ENCODE results near the gene SGIP1.
A peak's percentile ranks its signal among the peaks of the same experiment; 100 is the strongest.

SGIP1 gene

DNA sequence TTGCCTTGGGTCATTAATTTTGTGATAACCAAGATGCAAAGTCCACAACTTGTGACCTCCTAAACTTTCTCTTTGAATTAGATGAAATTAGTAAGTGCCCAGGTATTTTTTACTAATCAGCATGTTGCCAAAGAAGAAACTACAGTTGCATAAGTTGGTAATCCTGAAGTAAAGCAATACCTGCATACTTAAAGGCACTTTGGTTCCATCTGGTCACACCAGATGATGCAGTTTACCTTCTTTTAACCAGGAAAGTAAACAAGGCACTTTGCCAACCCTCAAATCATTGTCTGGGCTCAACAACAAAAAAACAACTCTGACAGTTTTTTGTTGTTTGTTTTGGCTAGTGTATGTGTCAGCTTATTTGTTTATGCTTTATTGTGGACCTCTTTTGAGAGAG lies 162.8 kb downstream of the SGIP1 start:
- TF ChIP-seq FOXM1 (IDR thresholded peaks at IDR 0.05; ENCODE audit: borderline replicate concordance, low read depth) (no peak), NFIC (IDR thresholded peaks at IDR 0.05) (no peak), CREB1 (IDR thresholded peaks at IDR 0.05; ENCODE audit: low read depth) (no peak)
- TF ChIP-seq, protein P1, sequence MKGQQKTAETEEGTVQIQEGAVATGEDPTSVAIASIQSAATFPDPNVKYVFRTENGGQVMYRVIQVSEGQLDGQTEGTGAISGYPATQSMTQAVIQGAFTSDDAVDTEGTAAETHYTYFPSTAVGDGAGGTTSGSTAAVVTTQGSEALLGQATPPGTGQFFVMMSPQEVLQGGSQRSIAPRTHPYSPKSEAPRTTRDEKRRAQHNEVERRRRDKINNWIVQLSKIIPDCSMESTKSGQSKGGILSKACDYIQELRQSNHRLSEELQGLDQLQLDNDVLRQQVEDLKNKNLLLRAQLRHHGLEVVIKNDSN (IDR thresholded peaks at IDR 0.05), result no peak

DNA sequence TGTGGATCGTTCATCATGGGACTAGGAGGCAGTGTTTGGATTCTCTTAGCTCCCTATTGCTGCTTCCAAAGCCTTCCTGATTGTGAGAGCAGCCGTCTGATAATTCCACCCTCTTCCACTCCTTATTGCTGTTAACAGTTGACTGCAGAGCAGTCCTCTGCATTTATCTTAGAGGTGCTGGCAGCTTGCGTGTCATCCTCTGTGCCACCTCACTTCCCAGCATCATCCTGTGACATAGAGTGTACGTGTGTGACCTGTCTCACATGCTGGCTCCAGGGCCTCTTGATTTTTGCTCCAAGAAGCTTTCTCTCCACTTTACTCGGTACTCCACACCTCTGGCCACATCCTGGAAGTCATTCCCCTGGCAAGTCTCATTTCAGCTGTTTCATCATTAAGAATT lies 165.3 kb downstream of the SGIP1 start:
- TF ChIP-seq TEAD4 (IDR thresholded peaks at IDR 0.05), result no peak
- TF ChIP-seq NFIC (IDR thresholded peaks at IDR 0.05), result no peak
- TF ChIP-seq TCF12 (IDR thresholded peaks at IDR 0.05; ENCODE audit: low read depth), result no peak
- TF ChIP-seq CREB1 (IDR thresholded peaks at IDR 0.05; ENCODE audit: low read depth), result no peak
- TF ChIP-seq CEBPB (IDR thresholded peaks at IDR 0.05), result no peak
- TF ChIP-seq RAD21 (IDR thresholded peaks at IDR 0.05; ENCODE audit: low read depth), result no peak
- no peak for TF ChIP-seq YY1 (IDR thresholded peaks at IDR 0.05; ENCODE audit: low read depth)
- no peak for TF ChIP-seq TAF1 (IDR thresholded peaks at IDR 0.05; ENCODE audit: low read depth)
- TF ChIP-seq, protein P1 (IDR thresholded peaks at IDR 0.05), result no peak
- no peak for TF ChIP-seq EGR1 (IDR thresholded peaks at IDR 0.05)
- no peak for TF ChIP-seq EP300 (IDR thresholded peaks at IDR 0.05; ENCODE audit: borderline replicate concordance)

GRCh38 chr1:66704177-66704875 lies 170.4 kb downstream of the SGIP1 start:
- TF ChIP-seq RAD21 (IDR thresholded peaks at IDR 0.05; ENCODE audit: low read depth) (no peak), TEAD4 (IDR thresholded peaks at IDR 0.05) (no peak), ZBTB7A (IDR thresholded peaks at IDR 0.05; ENCODE audit: low read depth) (no peak), NFIC (IDR thresholded peaks at IDR 0.05) (no peak), TAF1 (IDR thresholded peaks at IDR 0.05; ENCODE audit: low read depth) (no peak), CREB1 (IDR thresholded peaks at IDR 0.05; ENCODE audit: low read depth) (no peak)
- TF ChIP-seq, protein P1 (IDR thresholded peaks at IDR 0.05), result no peak

DNA sequence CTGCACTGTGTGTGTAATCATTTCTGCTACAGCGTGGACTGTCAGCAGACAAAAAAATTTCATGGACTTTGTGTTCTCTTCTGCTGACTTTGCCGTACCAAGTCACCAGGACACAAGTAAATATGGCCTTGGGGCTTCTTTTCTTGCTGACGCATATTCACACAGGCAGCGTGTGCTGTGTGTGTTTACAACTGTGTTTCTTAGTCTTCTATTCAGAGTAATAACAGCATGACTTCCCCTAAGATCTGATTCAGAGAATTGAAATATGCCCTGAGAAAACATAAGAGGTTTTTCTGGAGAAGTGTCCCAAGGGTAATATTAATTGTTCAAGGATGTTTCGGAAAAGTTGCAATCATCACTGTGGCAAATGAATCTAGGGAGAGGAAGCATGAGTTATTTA lies 171.2 kb downstream of the SGIP1 start:
- TF ChIP-seq RAD21 (IDR thresholded peaks at IDR 0.05; ENCODE audit: low read depth), result no peak
- TF ChIP-seq EGR1 (IDR thresholded peaks at IDR 0.05), result no peak
- TF ChIP-seq CREB1 (IDR thresholded peaks at IDR 0.05; ENCODE audit: low read depth), result no peak

DNA sequence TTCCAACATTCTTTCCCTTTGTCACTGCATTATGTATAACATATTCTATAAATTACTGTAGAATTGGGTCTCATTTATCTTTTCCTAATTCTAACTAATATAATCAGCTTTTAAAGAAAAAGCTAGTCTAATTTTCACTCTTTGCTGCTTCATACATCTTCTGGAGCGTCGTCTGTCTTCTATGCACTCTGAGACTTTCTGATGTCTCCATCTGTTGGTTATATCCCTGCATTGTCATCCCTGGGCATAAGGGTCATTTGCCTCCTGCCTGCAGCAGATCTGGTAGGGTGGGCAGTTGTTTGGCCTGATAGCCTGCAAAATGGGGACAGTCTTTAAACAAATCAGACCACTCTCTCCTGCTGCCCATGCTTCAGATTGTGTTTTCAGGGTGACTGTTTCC lies 177.5 kb downstream of the SGIP1 start:
- TF ChIP-seq MAX (IDR thresholded peaks at IDR 0.05) (no peak), RAD21 (IDR thresholded peaks at IDR 0.05; ENCODE audit: low read depth) (peak; percentile 29)

GRCh38 chr1:66712839-66713238 lies 178.9 kb downstream of the SGIP1 start:
- TF ChIP-seq TCF12 (IDR thresholded peaks at IDR 0.05; ENCODE audit: low read depth) (no peak), FOXM1 (IDR thresholded peaks at IDR 0.05; ENCODE audit: borderline replicate concordance, low read depth) (no peak), CEBPB (IDR thresholded peaks at IDR 0.05) (no peak), EGR1 (IDR thresholded peaks at IDR 0.05) (no peak), REST (IDR thresholded peaks at IDR 0.05; ENCODE audit: low read depth) (no peak), YY1 (IDR thresholded peaks at IDR 0.05; ENCODE audit: low read depth) (no peak), NFIC (IDR thresholded peaks at IDR 0.05) (no peak), MAX (IDR thresholded peaks at IDR 0.05) (no peak)
- TF ChIP-seq, protein P1 (IDR thresholded peaks at IDR 0.05), result no peak

DNA sequence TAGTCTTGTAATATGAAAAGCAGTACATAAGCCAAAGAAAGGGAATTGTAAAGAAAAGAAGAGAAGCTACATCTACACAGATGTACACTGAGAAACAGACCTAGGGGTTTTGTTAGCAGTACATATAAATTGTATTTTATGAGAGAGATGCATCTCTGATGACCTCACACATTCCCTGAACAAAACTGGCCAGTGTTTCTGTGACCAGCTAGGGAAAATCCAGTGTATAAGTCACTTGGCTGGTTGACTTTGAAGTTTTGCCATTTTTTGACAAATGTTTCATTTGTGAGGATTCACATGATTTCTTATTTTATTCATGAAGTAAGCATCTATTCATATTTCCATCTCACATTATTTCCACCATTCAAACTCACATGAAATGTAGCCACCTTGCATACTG lies 190.0 kb downstream of the SGIP1 start:
- TF ChIP-seq REST (IDR thresholded peaks at IDR 0.05; ENCODE audit: low read depth), result no peak
- no peak for TF ChIP-seq TCF12 (IDR thresholded peaks at IDR 0.05; ENCODE audit: low read depth)
- no peak for TF ChIP-seq CREB1 (IDR thresholded peaks at IDR 0.05; ENCODE audit: low read depth)
- TF ChIP-seq CEBPB (IDR thresholded peaks at IDR 0.05), result no peak
- TF ChIP-seq NFIC (IDR thresholded peaks at IDR 0.05), result no peak
- no peak for TF ChIP-seq ZBTB7A (IDR thresholded peaks at IDR 0.05; ENCODE audit: low read depth)
- TF ChIP-seq MAX (IDR thresholded peaks at IDR 0.05), result no peak
- no peak for TF ChIP-seq EGR1 (IDR thresholded peaks at IDR 0.05)
- no peak for TF ChIP-seq EP300 (IDR thresholded peaks at IDR 0.05; ENCODE audit: borderline replicate concordance)
- TF ChIP-seq FOXM1 (IDR thresholded peaks at IDR 0.05; ENCODE audit: borderline replicate concordance, low read depth), result no peak
